MCF 10A (cell line): ENCODE data around the gene CYLD. TPM values are rescaled to one million over a fixed set of nuclear protein-coding genes. Genes with fewer than 3 reads are reported as not detected.

Experiments
- BruUV-seq: library from RNA; stranded (reverse); fragments of 400-500 nt; replicated peaks from 2 replicates; lab custom pipeline; 2021; lab: Mats Ljungman, UMichigan
- CTCF ChIA-PET: fragments of 300-600 bp; sonication (Branson Sonifier 250); formaldehyde crosslinking; extraction: SDS; loops from one replicate; lab custom pipeline; 2021; ENCODE audit warnings: antibody characterized with exemption, inconsistent platforms; lab: Yijun Ruan, JAX
- POLR2A ChIA-PET: fragments of 300-600, 350-650 bp; sonication (Branson Sonifier 250); formaldehyde crosslinking; extraction: SDS; loops from one replicate; lab custom pipeline; 2020; ENCODE audit warnings: antibody characterized with exemption, inconsistent platforms; lab: Yijun Ruan, JAX
- DNase-seq: peaks from one replicate; pipeline ENCODE4 v3.0.0-alpha.2; 2018; ENCODE audit not compliant: unreplicated experiment
- H3K27ac Mint-ChIP-seq: one replicate; pipeline ENCODE4 v1.8.0; 2022; ENCODE audit warnings: mild to moderate bottlenecking, low read depth, mixed read lengths; ENCODE audit not compliant: unreplicated experiment
- H3K27me3 Mint-ChIP-seq: one replicate; pipeline ENCODE4 v1.8.0; 2022; ENCODE audit warnings: mixed read lengths; ENCODE audit not compliant: insufficient read depth, unreplicated experiment
- H3K36me3 Mint-ChIP-seq: one replicate; pipeline ENCODE4 v1.8.0; 2022; ENCODE audit warnings: mild to moderate bottlenecking, moderate library complexity, mixed read lengths; ENCODE audit not compliant: insufficient read depth, unreplicated experiment
- H3K4me1 Mint-ChIP-seq: one replicate; pipeline ENCODE4 v1.8.0; 2022; ENCODE audit warnings: mixed read lengths; ENCODE audit not compliant: insufficient read depth, unreplicated experiment
- H3K4me3 Mint-ChIP-seq: one replicate; pipeline ENCODE4 v1.8.0; 2022; ENCODE audit warnings: mild to moderate bottlenecking, moderate library complexity, mixed read lengths; ENCODE audit not compliant: unreplicated experiment
- H3K9me3 Mint-ChIP-seq: one replicate; pipeline ENCODE4 v1.8.0; 2022; ENCODE audit warnings: mixed read lengths; ENCODE audit not compliant: unreplicated experiment
- intact Hi-C: fragments of 100-400 bp; cut with micrococcal nuclease; formaldehyde crosslinking; loops from 2 replicates; pipeline ENCODE4 v1.14.1; 2022
- total RNA-seq: library from RNA; stranded (reverse); gene quantifications from 2 replicates; pipeline ENCODE4 v1.2.3, GENCODE V29; 2022
- TF ChIP-seq, protein P1 (sequence below): fragments of 200-600 bp; IDR thresholded peaks from one replicate; pipeline ENCODE4 v1.8.0; 2022; ENCODE audit warnings: antibody characterized with exemption, mild to moderate bottlenecking; ENCODE audit not compliant: unreplicated experiment

CYLD gene
- total RNA-seq, 1 experiment from 2014 or later, result 53.7 TPM

GRCh38 chr16:50830698-50831097, 88.8 kb downstream of the CYLD start:
- Mint-ChIP-seq H3K4me3 (no peak overlapping the region), H3K36me3 (no peaks in the 10 kb centered on the region), H3K27ac (peak overlapping the region; percentile 57), H3K9me3 (peaks cover 6% of the 10 kb centered on the region), H3K27me3 (no peaks in the 10 kb centered on the region), H3K4me1 (no peaks in the 10 kb centered on the region)
- ChIA-PET CTCF (interaction anchor here (0.5 to 3.3 kb wide), 2 partner anchors 25 to 320 kb away, joined by 3 to 22 read pairs; no protein-coding TSS in a partner anchor), POLR2A (no interaction called here)
- intact Hi-C loops, result no loop called here
- DNase-seq, result peak; percentile 40
- BruUV-seq, result no TSS peak
- TF ChIP-seq, protein P1, sequence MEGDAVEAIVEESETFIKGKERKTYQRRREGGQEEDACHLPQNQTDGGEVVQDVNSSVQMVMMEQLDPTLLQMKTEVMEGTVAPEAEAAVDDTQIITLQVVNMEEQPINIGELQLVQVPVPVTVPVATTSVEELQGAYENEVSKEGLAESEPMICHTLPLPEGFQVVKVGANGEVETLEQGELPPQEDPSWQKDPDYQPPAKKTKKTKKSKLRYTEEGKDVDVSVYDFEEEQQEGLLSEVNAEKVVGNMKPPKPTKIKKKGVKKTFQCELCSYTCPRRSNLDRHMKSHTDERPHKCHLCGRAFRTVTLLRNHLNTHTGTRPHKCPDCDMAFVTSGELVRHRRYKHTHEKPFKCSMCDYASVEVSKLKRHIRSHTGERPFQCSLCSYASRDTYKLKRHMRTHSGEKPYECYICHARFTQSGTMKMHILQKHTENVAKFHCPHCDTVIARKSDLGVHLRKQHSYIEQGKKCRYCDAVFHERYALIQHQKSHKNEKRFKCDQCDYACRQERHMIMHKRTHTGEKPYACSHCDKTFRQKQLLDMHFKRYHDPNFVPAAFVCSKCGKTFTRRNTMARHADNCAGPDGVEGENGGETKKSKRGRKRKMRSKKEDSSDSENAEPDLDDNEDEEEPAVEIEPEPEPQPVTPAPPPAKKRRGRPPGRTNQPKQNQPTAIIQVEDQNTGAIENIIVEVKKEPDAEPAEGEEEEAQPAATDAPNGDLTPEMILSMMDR, result no peak

GRCh38 chr16:50831751-50832150, 89.9 kb downstream of the CYLD start:
- no peaks in the 10 kb centered on the region for H3K4me1 Mint-ChIP-seq
- H3K9me3 Mint-ChIP-seq, result peaks cover 6% of the 10 kb centered on the region
- H3K27me3 Mint-ChIP-seq, result no peaks in the 10 kb centered on the region
- DNase-seq, result no peak
- intact Hi-C loops, result no loop called here
- no peak overlapping the region for H3K27ac Mint-ChIP-seq
- CTCF ChIA-PET, result interaction anchor here (0.5 to 3.3 kb wide), 4 partner anchors 26 to 1078 kb away, joined by 3 to 22 read pairs (median 4); no protein-coding TSS in a partner anchor
- BruUV-seq, result no TSS peak
- H3K36me3 Mint-ChIP-seq, result no peaks in the 10 kb centered on the region
- POLR2A ChIA-PET, result no interaction called here
- TF ChIP-seq, protein P1, result no peak
- no peak overlapping the region for H3K4me3 Mint-ChIP-seq

GRCh38 chr16:50833929-50834328, 92.0 kb downstream of the CYLD start:
- POLR2A ChIA-PET, result no interaction called here
- CTCF ChIA-PET, result interaction anchor here (1.4 kb wide), 1 partner anchor 28 kb away, joined by 9 read pairs; no protein-coding TSS in a partner anchor
- Mint-ChIP-seq H3K9me3 (peaks cover 6% of the 10 kb centered on the region), H3K36me3 (no peaks in the 10 kb centered on the region), H3K27ac (no peak overlapping the region), H3K4me3 (no peak overlapping the region), H3K4me1 (no peaks in the 10 kb centered on the region), H3K27me3 (no peaks in the 10 kb centered on the region)
- DNase-seq, result no peak
- no TSS peak for BruUV-seq
- TF ChIP-seq, protein P1, result no peak
- intact Hi-C loops, result no loop called here

DNA sequence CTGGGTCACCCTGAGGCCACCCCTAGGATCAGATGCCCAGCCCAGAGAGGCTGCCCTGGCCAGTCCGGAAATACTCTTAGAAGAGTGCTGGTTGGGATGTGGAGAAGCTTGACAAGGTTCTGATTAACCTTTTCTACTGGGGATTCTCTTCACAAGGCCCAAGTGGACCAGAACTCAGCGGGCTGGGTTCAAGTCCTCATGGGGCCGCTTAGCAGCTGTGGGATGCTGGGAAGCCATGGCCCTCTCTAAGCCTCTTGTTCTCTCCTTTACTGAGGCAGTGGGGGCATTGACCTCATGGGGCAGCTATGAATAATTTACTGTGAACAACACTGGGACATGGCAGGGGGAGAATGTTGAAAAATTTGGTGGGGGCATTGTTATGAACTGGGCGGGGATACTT, 92.8 kb downstream of the CYLD start:
- Mint-ChIP-seq H3K4me3 (no peak overlapping the region), H3K36me3 (no peaks in the 10 kb centered on the region), H3K27me3 (no peaks in the 10 kb centered on the region), H3K4me1 (no peaks in the 10 kb centered on the region), H3K27ac (no peak overlapping the region), H3K9me3 (peaks cover 6% of the 10 kb centered on the region)
- intact Hi-C loops, result no loop called here
- DNase-seq, result no peak
- ChIA-PET CTCF (interaction anchor here (1.4 kb wide), 1 partner anchor 29 kb away, joined by 9 read pairs; no protein-coding TSS in a partner anchor), POLR2A (interaction anchor here (1.4 kb wide), 1 partner anchor 11 kb away, joined by 3 read pairs; no protein-coding TSS in a partner anchor)
- TF ChIP-seq, protein P1, result no peak
- no TSS peak for BruUV-seq
